Transverse colon (tissue), 4 donors: Measurements from ENCODE around the gene CACNA1S. TPM values are rescaled to one million over a fixed set of nuclear protein-coding genes. Genes with fewer than 3 reads are reported as not detected.
A peak's percentile ranks its signal among the peaks of the same experiment; 100 is the strongest.

Experiments used
- DNase-seq: peaks from one replicate; pipeline ENCODE4 v3.0.0-alpha.2; 2019
- H3K27ac ChIP-seq, 4 donors: fragments of 200-600 bp; sonication (generic); 2 replicates each; pipeline ENCODE4 v1.5.1; 2016 to 2018; ENCODE audit warnings: inconsistent platforms in 4 of 4
- H3K27me3 ChIP-seq: fragments of 200-600 bp; sonication (generic); 2 replicates; pipeline ENCODE4 v1.5.1; 2017; ENCODE audit warnings: inconsistent platforms
- H3K36me3 ChIP-seq, 4 donors: fragments of 200-600 bp; sonication (generic); 2 replicates each; pipeline ENCODE4 v1.5.1; 2017 to 2019; ENCODE audit warnings: inconsistent platforms in 4 of 4
- H3K4me1 ChIP-seq, 4 donors: fragments of 200-600 bp; sonication (generic); 2 replicates each; pipeline ENCODE4 v1.5.1; 2017 to 2020; ENCODE audit warnings: inconsistent platforms in 4 of 4
- H3K4me3 ChIP-seq, 4 donors: fragments of 200-600 bp; sonication (generic); 1 replicate in 1 of 4; 2 replicates in 3 of 4; pipeline versions ENCODE4 v1.5.1 to v1.6.1; 2017 to 2019; ENCODE audit warnings: inconsistent platforms in 4 of 4
- H3K9me3 ChIP-seq, 2 donors: fragments of 200-600 bp; sonication (generic); 2 replicates each; pipeline ENCODE4 v1.5.1; 2017 to 2019; ENCODE audit warnings: inconsistent platforms in 2 of 2
- EP300 ChIP-seq: sonication (generic); formaldehyde crosslinking; IDR thresholded peaks from one replicate; pipeline ENCODE4 v1.6.1; 2017; ENCODE audit warnings: antibody characterized with exemption, low read depth
- POLR2A ChIP-seq: fragments of 450-650 bp; IDR thresholded peaks from one replicate; pipeline ENCODE4 v1.6.1; 2016; ENCODE audit warnings: antibody characterized with exemption, mild to moderate bottlenecking, moderate library complexity
- POLR2AphosphoS5 ChIP-seq, 3 donors: sonication (generic); formaldehyde crosslinking; IDR thresholded peaks; one replicate each; pipeline ENCODE4 v1.6.1; 2016; ENCODE audit warnings: antibody characterized with exemption in 3 of 3
- WGBS, 2 donors: methylation state at CpG; one replicate each; pipeline ENCODE4 v1.1.5; 2018; ENCODE audit warnings: low coverage in 1 of 2; 5-methylcytosine and 5-hydroxymethylcytosine counted together
- in situ Hi-C, 4 donors: fragments of 200-750 bp; cut with MboI; loops; one replicate each; pipeline versions ENCODE4 v1.15.0 to v1.15.1; 2017; ENCODE audit warnings: low sequenced_read_pairs in 3 of 4, low pct_ligation_motif_present in 1 of 4, low pct_unique_long_range_greater_than_20kb in 1 of 4
- intact Hi-C: fragments of 100-400 bp; cut with DNase I; formaldehyde crosslinking; loops from one replicate; pipeline ENCODE4 v1.15.1; 2023; ENCODE audit warnings: low total_unique reads
- total RNA-seq, 4 donors: library from RNA; depleted of rRNA; stranded (reverse); fragments of >200 nt; gene quantifications; one replicate each; pipeline ENCODE4 v1.1.0, GENCODE V29; 2016
- TF ChIP-seq, protein P1 (sequence below), 5 experiments: fragments of 200-600 bp in 3 of 5; fragments of 450-650 bp in 2 of 5; sonication (generic) in 3 of 5; IDR thresholded peaks; 1 replicate in 2 of 5; 2 replicates in 3 of 5; pipeline ENCODE4 v1.5.1; 2016 to 2017; ENCODE audit warnings: antibody characterized with exemption in 5 of 5, inconsistent platforms in 3 of 5, mild to moderate bottlenecking in 2 of 5, moderate library complexity in 1 of 5

The CACNA1S gene
- total RNA-seq, 4 donors from 2014 or later = not detected

DNA sequence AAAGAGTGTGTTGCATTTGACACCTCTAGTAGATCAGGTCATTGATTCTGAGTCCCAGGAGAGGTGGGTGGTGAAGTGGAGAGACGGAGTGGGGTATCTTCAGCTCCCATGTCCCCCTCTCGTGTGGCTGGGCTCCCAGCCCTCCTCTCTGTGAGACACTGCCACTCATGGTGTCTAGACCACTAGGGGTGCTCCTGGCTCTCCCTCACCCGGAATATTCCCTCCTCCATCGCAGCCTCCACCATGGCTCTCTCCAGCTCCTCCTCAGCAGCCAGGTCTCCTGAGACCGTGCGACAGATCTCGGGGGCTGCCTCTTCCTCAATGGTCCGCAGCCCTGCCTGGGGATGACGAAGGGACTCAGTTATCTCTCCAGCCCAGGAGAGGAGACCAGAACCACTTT is 68.1 kb downstream of the CACNA1S start:
- no peak for TF ChIP-seq POLR2A
- TF ChIP-seq, protein P1, sequence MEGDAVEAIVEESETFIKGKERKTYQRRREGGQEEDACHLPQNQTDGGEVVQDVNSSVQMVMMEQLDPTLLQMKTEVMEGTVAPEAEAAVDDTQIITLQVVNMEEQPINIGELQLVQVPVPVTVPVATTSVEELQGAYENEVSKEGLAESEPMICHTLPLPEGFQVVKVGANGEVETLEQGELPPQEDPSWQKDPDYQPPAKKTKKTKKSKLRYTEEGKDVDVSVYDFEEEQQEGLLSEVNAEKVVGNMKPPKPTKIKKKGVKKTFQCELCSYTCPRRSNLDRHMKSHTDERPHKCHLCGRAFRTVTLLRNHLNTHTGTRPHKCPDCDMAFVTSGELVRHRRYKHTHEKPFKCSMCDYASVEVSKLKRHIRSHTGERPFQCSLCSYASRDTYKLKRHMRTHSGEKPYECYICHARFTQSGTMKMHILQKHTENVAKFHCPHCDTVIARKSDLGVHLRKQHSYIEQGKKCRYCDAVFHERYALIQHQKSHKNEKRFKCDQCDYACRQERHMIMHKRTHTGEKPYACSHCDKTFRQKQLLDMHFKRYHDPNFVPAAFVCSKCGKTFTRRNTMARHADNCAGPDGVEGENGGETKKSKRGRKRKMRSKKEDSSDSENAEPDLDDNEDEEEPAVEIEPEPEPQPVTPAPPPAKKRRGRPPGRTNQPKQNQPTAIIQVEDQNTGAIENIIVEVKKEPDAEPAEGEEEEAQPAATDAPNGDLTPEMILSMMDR (IDR thresholded peaks at IDR 0.05) = no peak
- TF ChIP-seq POLR2AphosphoS5 (IDR thresholded peaks at IDR 0.05) = no peak
- no peak for TF ChIP-seq EP300
- Histone ChIP-seq H3K4me3 (no peak overlapping the region), H3K36me3 (no peaks in the 10 kb centered on the region), H3K27me3 (no peaks in the 10 kb centered on the region), H3K27ac (no peak overlapping the region), H3K9me3 (no peaks in the 10 kb centered on the region), H3K4me1 (peaks cover 0 to 5% (median 4%) of the 10 kb centered on the region in 4 donors)
- DNase-seq = no peak
- WGBS, 2 donors = 48 to 88% methylated on average over 2 to 9 of the region's 9 CpGs
- intact Hi-C loops = no loop called here
- in situ Hi-C loops = loop anchor here in 3 of 4 donors (5.0 to 25.0 kb wide), 3 partner anchors 67 to 432 kb away; partner anchors contain the start of gene KIF14 (in 1 of the 3)

GRCh38 chr1:201042779-201043461 is 69.3 kb downstream of the CACNA1S start:
- H3K9me3 ChIP-seq = no peaks in the 10 kb centered on the region
- intact Hi-C loops = loop anchor here (2.0 kb wide), 1 partner anchor 70 kb away; no protein-coding TSS in a partner anchor
- 23 to 40% methylated on average over 3 to 13 of the region's 13 CpGs for WGBS, 2 donors
- H3K36me3 ChIP-seq = no peaks in the 10 kb centered on the region
- DNase-seq = peak; percentile 72
- TF ChIP-seq, protein P1 (IDR thresholded peaks at IDR 0.05) = peak; percentile 83 to 94 (median 89)
- no peak for TF ChIP-seq EP300
- H3K27me3 ChIP-seq = no peaks in the 10 kb centered on the region
- no peak overlapping the region for H3K27ac ChIP-seq
- in situ Hi-C loops = loop anchor here in 3 of 4 donors (5.0 to 25.0 kb wide), 3 partner anchors 66 to 431 kb away; partner anchors contain the start of gene KIF14 (in 1 of the 3)
- H3K4me1 ChIP-seq = peaks cover 0 to 5% (median 4%) of the 10 kb centered on the region in 4 donors
- no peak overlapping the region for H3K4me3 ChIP-seq

- peaks cover 0 to 5% (median 4%) of the 10 kb centered on the region in 4 donors for H3K4me1 ChIP-seq
- in situ Hi-C loops (loop anchor here in 3 of 4 donors (5.0 to 25.0 kb wide), 3 partner anchors 64 to 429 kb away; partner anchors contain the start of gene KIF14 (in 1 of the 3)), intact Hi-C loops (no loop called here)
- no peaks in the 10 kb centered on the region for H3K36me3 ChIP-seq
- H3K9me3 ChIP-seq = no peaks in the 10 kb centered on the region
- TF ChIP-seq EP300 (no peak), POLR2AphosphoS5 (IDR thresholded peaks at IDR 0.05) (no peak), POLR2A (no peak)
- TF ChIP-seq, protein P1 (IDR thresholded peaks at IDR 0.05) = no peak
- WGBS, 2 donors = 90% methylated on average over 2 of the region's 2 CpGs; no CpG with 5 or more reads in 1 of the 2 donors
- H3K4me3 ChIP-seq = no peak overlapping the region
- H3K27me3 ChIP-seq = no peaks in the 10 kb centered on the region
- no peak for DNase-seq
- no peak overlapping the region for H3K27ac ChIP-seq
Observed at GRCh38 chr1:201041011-201041410, 71.2 kb downstream of the CACNA1S start.

DNA sequence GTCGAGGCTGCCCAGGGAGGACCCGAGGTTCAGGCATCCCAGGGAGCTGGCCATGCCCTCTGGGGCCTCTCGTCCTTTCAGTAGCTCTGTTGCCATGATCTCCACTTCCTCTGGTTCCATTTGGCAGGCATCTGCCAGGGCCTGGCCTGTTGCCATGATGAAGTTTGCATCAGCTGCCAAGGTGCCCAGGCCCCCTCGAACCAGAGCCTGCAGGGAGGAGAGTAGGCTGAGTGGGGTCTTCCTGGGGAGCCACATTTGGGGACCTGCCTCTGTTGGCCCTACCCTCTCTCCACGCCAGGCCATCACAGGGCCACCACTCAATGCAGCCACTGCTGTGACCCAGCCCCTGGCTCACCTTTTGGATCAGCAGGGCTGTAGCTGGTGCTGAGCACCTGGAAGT is 72.3 kb downstream of the CACNA1S start:
- Histone ChIP-seq H3K27me3 (no peaks in the 10 kb centered on the region), H3K36me3 (no peaks in the 10 kb centered on the region), H3K4me3 (no peak overlapping the region), H3K9me3 (no peaks in the 10 kb centered on the region), H3K27ac (no peak overlapping the region), H3K4me1 (peaks cover 0 to 5% (median 4%) of the 10 kb centered on the region in 4 donors)
- TF ChIP-seq, protein P1 (IDR thresholded peaks at IDR 0.05) = no peak
- no peak for TF ChIP-seq EP300
- TF ChIP-seq POLR2AphosphoS5 (IDR thresholded peaks at IDR 0.05) = no peak
- no peak for TF ChIP-seq POLR2A
- WGBS, 2 donors = 86% methylated on average over 3 of the region's 5 CpGs; no CpG with 5 or more reads in 1 of the 2 donors
- DNase-seq = no peak
- in situ Hi-C loops = loop anchor here in 3 of 4 donors (5.0 to 25.0 kb wide), 4 partner anchors 63 to 428 kb away; partner anchors contain the start of genes INAVA (in 1 of the 3) and KIF14 (in 1 of the 3)
- intact Hi-C loops = no loop called here
